WTC11 (cell line): ENCODE measurements around the gene KAZN. TPM values are rescaled to one million over a fixed set of nuclear protein-coding genes. Genes with fewer than 3 reads are reported as not detected.

Experiments used
- ATAC-seq: fragments of 200-7000 bp; cut with Tn5 transposase; 2 replicates; pipeline ENCODE4 v1.10.0; 2021; ENCODE audit warnings: mild to moderate bottlenecking, moderate library complexity
- CTCF ChIA-PET: fragments of 300-600 bp; sonication (Branson Sonifier 250); formaldehyde crosslinking; loops from one replicate; lab custom pipeline; 2021; ENCODE audit warnings: antibody characterized with exemption; lab: Charles Lee
- POLR2A ChIA-PET: fragments of 350-600 bp; sonication (Branson Sonifier 250); formaldehyde crosslinking; loops from one replicate; lab custom pipeline; 2021; ENCODE audit warnings: antibody characterized with exemption; lab: Charles Lee
- DNase-seq: peaks from one replicate; pipeline ENCODE4 v3.0.0; 2021; ENCODE audit warnings: low spot score
- H3K27ac Mint-ChIP-seq: 2 replicates; pipeline ENCODE4 v1.8.0; 2021; ENCODE audit warnings: mixed read lengths
- H3K27me3 Mint-ChIP-seq: 2 replicates; pipeline ENCODE4 v1.8.0; 2021; ENCODE audit warnings: low read depth, mild to moderate bottlenecking, moderate library complexity, mixed read lengths
- H3K36me3 Mint-ChIP-seq: 2 replicates; pipeline ENCODE4 v1.8.0; 2021; ENCODE audit warnings: mixed read lengths
- H3K4me1 Mint-ChIP-seq: 2 replicates; pipeline ENCODE4 v1.8.0; 2022; ENCODE audit warnings: mixed read lengths
- H3K4me3 Mint-ChIP-seq: 2 replicates; pipeline ENCODE4 v1.8.0; 2021; ENCODE audit warnings: mild to moderate bottlenecking, moderate library complexity, mixed read lengths
- H3K9me3 Mint-ChIP-seq: 2 replicates; pipeline ENCODE4 v1.8.0; 2021; ENCODE audit warnings: mixed read lengths
- ATF2 ChIP-seq: sonication (generic); formaldehyde crosslinking; IDR thresholded peaks from 2 replicates; pipeline ENCODE4 v1.8.1; 2022; ENCODE audit warnings: low read depth, missing genetic modification reagents, borderline replicate concordance
- CREB1 ChIP-seq: sonication (generic); formaldehyde crosslinking; IDR thresholded peaks from 2 replicates; pipeline ENCODE4 v1.8.0; 2023; ENCODE audit warnings: mild to moderate bottlenecking, missing genetic modification reagents
- CTCF ChIP-seq: fragments of 200-600 bp; IDR thresholded peaks from 2 replicates; pipeline ENCODE4 v1.8.0; 2022; ENCODE audit warnings: antibody characterized with exemption
- E2F1 ChIP-seq: sonication (generic); formaldehyde crosslinking; IDR thresholded peaks from 2 replicates; pipeline ENCODE4 v1.8.0; 2022; ENCODE audit warnings: mild to moderate bottlenecking, missing genetic modification reagents
- FOXK1 ChIP-seq: sonication (generic); formaldehyde crosslinking; IDR thresholded peaks from 2 replicates; pipeline ENCODE4 v1.8.0; 2022; ENCODE audit warnings: mild to moderate bottlenecking, moderate library complexity, missing genetic modification reagents
- FOXP4 ChIP-seq: sonication (generic); formaldehyde crosslinking; IDR thresholded peaks from 2 replicates; pipeline ENCODE4 v1.8.0; 2022; ENCODE audit warnings: mild to moderate bottlenecking, missing genetic modification reagents
- GABPB1 ChIP-seq: sonication (generic); formaldehyde crosslinking; IDR thresholded peaks from 2 replicates; pipeline ENCODE4 v1.8.1; 2023; ENCODE audit warnings: mild to moderate bottlenecking, missing genetic modification reagents
- GRHL2 ChIP-seq: fragments of 250-450 bp; sonication (Bioruptor Pico); IDR thresholded peaks from 2 replicates; pipeline ENCODE4 v1.8.0; 2022; ENCODE audit warnings: mild to moderate bottlenecking, moderate library complexity; ENCODE audit not compliant: insufficient replicate concordance, severe bottlenecking
- MAX ChIP-seq: sonication (generic); formaldehyde crosslinking; IDR thresholded peaks from 2 replicates; pipeline ENCODE4 v1.8.0; 2022; ENCODE audit warnings: mild to moderate bottlenecking, missing genetic modification reagents
- MXD4 ChIP-seq: fragments of 250-450 bp; sonication (Bioruptor Pico); IDR thresholded peaks from 2 replicates; pipeline ENCODE4 v1.8.0; 2021; ENCODE audit warnings: mild to moderate bottlenecking, moderate library complexity, borderline replicate concordance
- PRDM15 ChIP-seq: sonication (generic); formaldehyde crosslinking; IDR thresholded peaks from 2 replicates; pipeline ENCODE4 v1.8.0; 2022; ENCODE audit warnings: missing genetic modification reagents
- ZBTB21 ChIP-seq: sonication (generic); formaldehyde crosslinking; IDR thresholded peaks from 2 replicates; pipeline ENCODE4 v1.8.1; 2023; ENCODE audit warnings: mild to moderate bottlenecking, missing genetic modification reagents, borderline replicate concordance
- ZBTB43 ChIP-seq: sonication (generic); formaldehyde crosslinking; IDR thresholded peaks from 2 replicates; pipeline ENCODE4 v1.8.1; 2023; ENCODE audit warnings: mild to moderate bottlenecking, missing genetic modification reagents
- ZNF138 ChIP-seq: sonication (generic); formaldehyde crosslinking; conservative IDR thresholded peaks from 2 replicates; pipeline ENCODE4 v1.8.1; 2022; ENCODE audit warnings: mild to moderate bottlenecking, moderate library complexity, missing genetic modification reagents
- ZNF512 ChIP-seq: sonication (generic); formaldehyde crosslinking; IDR thresholded peaks from 2 replicates; pipeline ENCODE4 v1.8.1; 2022; ENCODE audit warnings: missing genetic modification reagents, borderline replicate concordance
- ZNF532 ChIP-seq: fragments of 250-450 bp; sonication (Bioruptor Pico); IDR thresholded peaks from 2 replicates; pipeline ENCODE4 v1.9.0; 2021; ENCODE audit warnings: mild to moderate bottlenecking, borderline replicate concordance
- total RNA-seq: library from RNA; stranded (reverse); gene quantifications from 3 replicates; pipeline ENCODE4 v1.2.3, GENCODE V29; 2021

The KAZN gene
- total RNA-seq, 1 experiment from 2014 or later, result 19.9 TPM

GRCh38 chr1:15057834-15058233 is 459.3 kb downstream of the KAZN start:
- Mint-ChIP-seq H3K36me3 (peaks cover 6% of the 10 kb centered on the region), H3K4me3 (no peak overlapping the region), H3K9me3 (peaks cover 9% of the 10 kb centered on the region), H3K27me3 (no peaks in the 10 kb centered on the region), H3K27ac (peak overlapping the region; percentile 17; the same call in 1 of the 2 replicates), H3K4me1 (peaks cover 17% of the 10 kb centered on the region)
- no peak for TF ChIP-seq ZNF532 (CRISPR knock-in tag)
- TF ChIP-seq ATF2 (CRISPR knock-in tag), result no peak
- ATAC-seq (no peak), DNase-seq (no peak)
- POLR2A ChIA-PET, result no interaction called here
- CTCF ChIA-PET, result interaction anchor here (0.8 kb wide), 1 partner anchor 20 kb away, joined by 3 read pairs; no protein-coding TSS in a partner anchor

- POLR2A ChIA-PET, result no interaction called here
- peaks cover 13% of the 10 kb centered on the region for H3K4me1 Mint-ChIP-seq
- H3K27ac Mint-ChIP-seq, result no peak overlapping the region
- CTCF ChIA-PET, result interaction anchor here (0.8 kb wide), 1 partner anchor 20 kb away, joined by 3 read pairs; no protein-coding TSS in a partner anchor
- H3K9me3 Mint-ChIP-seq, result peaks cover 9% of the 10 kb centered on the region
- peaks cover 6% of the 10 kb centered on the region for H3K36me3 Mint-ChIP-seq
- no peaks in the 10 kb centered on the region for H3K27me3 Mint-ChIP-seq
- ATAC-seq, result no peak
- H3K4me3 Mint-ChIP-seq, result no peak overlapping the region
- no peak for DNase-seq
- TF ChIP-seq GABPB1 (CRISPR knock-in tag) (no peak), FOXP4 (CRISPR knock-in tag) (no peak), ZBTB21 (CRISPR knock-in tag) (no peak), E2F1 (CRISPR knock-in tag) (no peak), GRHL2 (CRISPR knock-in tag) (no peak), PRDM15 (CRISPR knock-in tag) (no peak), ZNF138 (no peak), FOXK1 (CRISPR knock-in tag) (no peak), CREB1 (CRISPR knock-in tag) (no peak), CTCF (no peak), MXD4 (CRISPR knock-in tag) (no peak), ZNF512 (CRISPR knock-in tag) (no peak), MAX (CRISPR knock-in tag) (no peak), ZBTB43 (CRISPR knock-in tag) (no peak)
Measured at GRCh38 chr1:15058261-15058660, 459.8 kb downstream of the KAZN start.
